GM12801 (cell line): Measurements from ENCODE around the gene CSRP1.

Experiments
- TF ChIP-seq, protein P1 (sequence below): IDR thresholded peaks from one replicate; pipeline ENCODE4 v1.5.1; 2011; ENCODE audit warnings: control low read depth; ENCODE audit not compliant: insufficient read length; ENCODE audit errors: extremely low read depth

Gene CSRP1

DNA sequence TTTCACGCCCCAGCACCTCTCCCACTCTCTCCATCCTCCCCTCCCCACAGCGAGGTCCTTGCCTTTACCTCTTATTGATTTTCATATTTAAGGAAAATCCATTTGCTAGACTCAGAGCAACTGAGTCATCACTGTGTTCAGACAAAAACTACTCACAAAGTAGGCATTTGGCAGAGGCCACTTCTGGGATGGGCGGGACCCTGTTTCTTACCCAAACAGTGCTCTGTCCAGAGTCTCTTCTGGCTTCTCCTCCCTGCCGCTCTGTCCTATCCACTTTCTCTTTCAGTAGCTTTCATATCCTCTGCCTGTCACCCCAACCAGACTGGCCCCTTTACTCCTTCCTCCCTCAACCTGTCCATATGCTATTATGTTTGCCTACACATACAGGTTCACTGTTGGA lies 29.6 kb upstream of the CSRP1 start:
- TF ChIP-seq, protein P1, sequence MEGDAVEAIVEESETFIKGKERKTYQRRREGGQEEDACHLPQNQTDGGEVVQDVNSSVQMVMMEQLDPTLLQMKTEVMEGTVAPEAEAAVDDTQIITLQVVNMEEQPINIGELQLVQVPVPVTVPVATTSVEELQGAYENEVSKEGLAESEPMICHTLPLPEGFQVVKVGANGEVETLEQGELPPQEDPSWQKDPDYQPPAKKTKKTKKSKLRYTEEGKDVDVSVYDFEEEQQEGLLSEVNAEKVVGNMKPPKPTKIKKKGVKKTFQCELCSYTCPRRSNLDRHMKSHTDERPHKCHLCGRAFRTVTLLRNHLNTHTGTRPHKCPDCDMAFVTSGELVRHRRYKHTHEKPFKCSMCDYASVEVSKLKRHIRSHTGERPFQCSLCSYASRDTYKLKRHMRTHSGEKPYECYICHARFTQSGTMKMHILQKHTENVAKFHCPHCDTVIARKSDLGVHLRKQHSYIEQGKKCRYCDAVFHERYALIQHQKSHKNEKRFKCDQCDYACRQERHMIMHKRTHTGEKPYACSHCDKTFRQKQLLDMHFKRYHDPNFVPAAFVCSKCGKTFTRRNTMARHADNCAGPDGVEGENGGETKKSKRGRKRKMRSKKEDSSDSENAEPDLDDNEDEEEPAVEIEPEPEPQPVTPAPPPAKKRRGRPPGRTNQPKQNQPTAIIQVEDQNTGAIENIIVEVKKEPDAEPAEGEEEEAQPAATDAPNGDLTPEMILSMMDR = no peak

DNA sequence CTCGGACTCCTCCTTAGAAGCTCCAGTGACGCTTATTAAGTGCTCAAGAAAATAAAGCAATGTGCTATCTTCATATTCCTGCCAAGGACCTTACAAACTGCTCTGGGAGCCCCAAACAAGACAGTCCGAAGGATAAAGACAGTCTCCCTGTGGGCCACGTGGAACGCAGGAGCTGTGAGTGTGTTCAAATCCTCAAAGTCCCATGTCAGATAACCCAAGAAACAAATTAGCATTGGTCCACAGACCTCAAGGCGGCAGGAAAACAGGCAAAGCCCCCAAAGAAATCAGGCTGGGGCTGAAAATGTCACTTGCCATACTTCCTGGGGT lies 29.0 kb upstream of the CSRP1 start:
- TF ChIP-seq, protein P1 = no peak

- TF ChIP-seq, protein P1 = no peak
Observed at GRCh38 chr1:201535046-201535918, 28.4 kb upstream of the CSRP1 start.

GRCh38 chr1:201533836-201534235 lies 26.9 kb upstream of the CSRP1 start:
- TF ChIP-seq, protein P1 = no peak

DNA sequence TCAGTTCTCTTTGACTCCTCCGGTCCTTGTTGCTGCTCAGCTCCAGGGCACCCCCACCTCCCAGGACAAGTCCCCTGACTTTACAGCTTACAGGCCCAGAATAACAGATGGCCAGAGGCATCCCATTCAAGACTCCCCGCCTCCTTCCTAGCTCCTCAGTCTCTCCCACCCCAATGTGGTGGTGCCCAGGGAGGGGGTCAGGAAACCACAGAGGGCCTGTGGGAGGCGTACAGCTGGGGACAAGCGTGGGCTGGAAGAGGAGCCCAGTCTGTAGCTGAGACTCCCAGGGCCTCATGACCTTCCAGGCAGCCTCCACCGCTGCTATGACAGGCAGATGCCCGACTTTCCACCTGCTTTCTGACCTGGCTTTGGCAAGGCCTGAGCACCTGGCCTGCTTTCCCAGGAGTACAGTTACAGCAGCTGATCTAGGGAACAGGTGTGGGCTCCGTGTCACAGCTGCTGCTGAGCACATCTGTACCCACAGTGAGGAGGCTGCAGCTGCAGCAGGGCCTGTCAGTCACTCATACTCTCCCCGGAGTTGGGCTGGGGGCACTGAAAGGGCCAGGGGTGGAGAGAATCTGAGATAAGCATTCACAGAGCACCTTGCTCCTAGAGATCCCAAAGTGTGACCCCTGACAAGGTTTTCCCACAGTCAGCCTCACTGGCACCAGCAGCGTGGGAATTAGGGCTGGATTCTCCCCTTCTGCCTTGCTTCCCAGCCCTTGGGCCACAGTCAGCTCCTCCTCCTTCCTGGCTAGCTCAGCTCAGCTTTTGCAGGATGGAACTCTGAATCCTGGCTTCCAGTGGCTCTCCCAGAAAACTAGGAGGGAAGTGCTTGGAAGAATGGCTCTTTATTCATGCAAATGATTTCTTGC lies 24.9 kb upstream of the CSRP1 start:
- TF ChIP-seq, protein P1 = no peak

- TF ChIP-seq, protein P1 = no peak
Observed at GRCh38 chr1:201530741-201531531, 24.0 kb upstream of the CSRP1 start.
